ENCODE measurements around the gene ALK.

ALK gene

GRCh38 chr2:29777161-29777560 lies 144.2 kb downstream of the ALK start:
- H3K27ac ChIP-seq = no peak overlapping the region
- no peak for TF ChIP-seq CTCF (IDR thresholded peaks at IDR 0.05)
- TF ChIP-seq ZFX (IDR thresholded peaks at IDR 0.05; ENCODE audit: borderline replicate concordance) = no peak

GRCh38 chr2:29776406-29776805 lies 145.0 kb downstream of the ALK start:
- TF ChIP-seq CTCF (IDR thresholded peaks at IDR 0.05) (no peak), ZFX (IDR thresholded peaks at IDR 0.05; ENCODE audit: borderline replicate concordance) (no peak)
- no peak overlapping the region for H3K27ac ChIP-seq

GRCh38 chr2:29775937-29776336 lies 145.4 kb downstream of the ALK start:
- no peak overlapping the region for H3K27ac ChIP-seq
- TF ChIP-seq ZFX (IDR thresholded peaks at IDR 0.05; ENCODE audit: borderline replicate concordance) = no peak
- no peak for TF ChIP-seq CTCF (IDR thresholded peaks at IDR 0.05)

GRCh38 chr2:29774624-29775023 lies 146.8 kb downstream of the ALK start:
- no peak overlapping the region for H3K27ac ChIP-seq
- TF ChIP-seq ZFX (IDR thresholded peaks at IDR 0.05; ENCODE audit: borderline replicate concordance) (no peak), CTCF (IDR thresholded peaks at IDR 0.05) (no peak)

- no peak overlapping the region for H3K27ac ChIP-seq
- TF ChIP-seq CTCF (IDR thresholded peaks at IDR 0.05) = no peak
- no peak for TF ChIP-seq ZFX (IDR thresholded peaks at IDR 0.05; ENCODE audit: borderline replicate concordance)
These were observed 150.5 kb downstream of the ALK start for GRCh38 chr2:29770846-29771245.

- TF ChIP-seq ZFX (IDR thresholded peaks at IDR 0.05; ENCODE audit: borderline replicate concordance) = no peak
- no peak overlapping the region for H3K27ac ChIP-seq
These were observed 151.5 kb downstream of the ALK start for GRCh38 chr2:29769847-29770246.

GRCh38 chr2:29767606-29768335 lies 153.6 kb downstream of the ALK start:
- no peak overlapping the region for H3K27ac ChIP-seq
- TF ChIP-seq ZFX (IDR thresholded peaks at IDR 0.05; ENCODE audit: borderline replicate concordance) (no peak), CTCF (IDR thresholded peaks at IDR 0.05) (no peak)

- no peak for TF ChIP-seq ZFX (IDR thresholded peaks at IDR 0.05; ENCODE audit: borderline replicate concordance)
- no peak for TF ChIP-seq CTCF (IDR thresholded peaks at IDR 0.05)
- H3K27ac ChIP-seq = no peak overlapping the region
These were observed 155.2 kb downstream of the ALK start for GRCh38 chr2:29766191-29766590.

All from 22Rv1 (cell line).